Neural progenitor cell (in vitro differentiated cells): ENCODE measurements around the gene CRY1. TPM values are rescaled to one million over a fixed set of nuclear protein-coding genes. Genes with fewer than 3 reads are reported as not detected.
"Not testable (repeated sequence)": the region's sequence is repeated elsewhere in the genome, so short reads cannot be mapped to it uniquely, and the experiment has no call there.

ENCODE experiments used
- DNase-seq: peaks from one replicate; pipeline ENCODE4 v3.0.0-alpha.2; 2016; ENCODE audit warnings: low spot score
- H2AFZ ChIP-seq: fragments of 200-600 bp; sonication (generic); replicated peaks from 2 replicates; pipeline ENCODE4 v1.6.1; 2016; ENCODE audit warnings: antibody characterized with exemption
- H3F3A ChIP-seq: fragments of 200-600 bp; sonication (generic); 2 replicates; pipeline ENCODE4 v1.6.1; 2016; ENCODE audit warnings: antibody characterized with exemption, low read depth
- H3K27ac ChIP-seq: fragments of 200-600 bp; sonication (generic); 2 replicates; pipeline ENCODE4 v1.5.1; 2016; ENCODE audit warnings: mild to moderate bottlenecking
- H3K27me3 ChIP-seq: fragments of 200-600 bp; sonication (generic); 2 replicates; pipeline ENCODE4 v1.6.1; 2016; ENCODE audit warnings: mild to moderate bottlenecking, moderate library complexity
- H3K36me3 ChIP-seq: fragments of 200-600 bp; sonication (generic); 2 replicates; pipeline ENCODE4 v1.5.1; 2016
- H3K4me1 ChIP-seq: fragments of 200-600 bp; sonication (generic); 2 replicates; pipeline ENCODE4 v1.6.1; 2016; ENCODE audit warnings: mixed run types
- H3K4me2 ChIP-seq: fragments of 200-600 bp; sonication (generic); 2 replicates; pipeline ENCODE4 v1.6.1; 2016
- H3K4me3 ChIP-seq: fragments of 200-600 bp; sonication (generic); 2 replicates; pipeline ENCODE4 v1.5.1; 2016
- H3K79me2 ChIP-seq: fragments of 200-600 bp; sonication (generic); 2 replicates; pipeline ENCODE4 v1.6.1; 2016; ENCODE audit warnings: low read depth
- H3K9ac ChIP-seq: fragments of 200-600 bp; sonication (generic); 2 replicates; pipeline ENCODE4 v1.6.1; 2016
- H3K9me3 ChIP-seq: fragments of 200-600 bp; sonication (generic); 2 replicates; pipeline ENCODE4 v1.5.1; 2016; ENCODE audit warnings: low read depth
- H4K20me1 ChIP-seq: fragments of 200-600 bp; sonication (generic); 2 replicates; pipeline ENCODE4 v1.6.1; 2016; ENCODE audit warnings: low read depth
- H3K27ac Mint-ChIP-seq: 3 replicates; pipeline ENCODE4 v1.8.0; 2021; ENCODE audit warnings: mixed read lengths
- H3K27me3 Mint-ChIP-seq: 2 replicates; pipeline ENCODE4 v1.8.0; 2022; ENCODE audit warnings: low read depth, mild to moderate bottlenecking, inconsistent platforms, moderate library complexity, mixed read lengths; ENCODE audit not compliant: insufficient read depth
- H3K36me3 Mint-ChIP-seq: 3 replicates; pipeline ENCODE4 v1.8.0; 2021; ENCODE audit warnings: mixed read lengths
- H3K4me1 Mint-ChIP-seq: 3 replicates; pipeline ENCODE4 v1.8.0; 2021; ENCODE audit warnings: mixed read lengths
- H3K4me3 Mint-ChIP-seq: 3 replicates; pipeline ENCODE4 v1.8.0; 2021; ENCODE audit warnings: mild to moderate bottlenecking, moderate library complexity, mixed read lengths
- H3K9me3 Mint-ChIP-seq: 3 replicates; pipeline ENCODE4 v1.8.0; 2020; ENCODE audit warnings: mixed read lengths
- EZH2 ChIP-seq: fragments of 200-600 bp; sonication (generic); IDR thresholded peaks from 2 replicates; pipeline ENCODE4 v1.6.1; 2017; ENCODE audit warnings: antibody characterized with exemption, mild to moderate bottlenecking, moderate library complexity
- EZH2phosphoT487 ChIP-seq: fragments of 200-600 bp; sonication (generic); IDR thresholded peaks from 2 replicates; pipeline ENCODE4 v1.6.1; 2017; ENCODE audit warnings: antibody characterized with exemption
- total RNA-seq: library from RNA; depleted of rRNA; stranded (reverse); fragments of >200 nt; gene quantifications from 2 replicates; pipeline ENCODE4 v1.2.3, GENCODE V29; 2015; ENCODE audit warnings: low replicate concordance
- TF ChIP-seq, protein P1 (sequence below): fragments of 200-600 bp; sonication (generic); IDR thresholded peaks from 2 replicates; pipeline ENCODE4 v1.5.1; 2017; ENCODE audit warnings: antibody characterized with exemption, mild to moderate bottlenecking

Gene CRY1
- total RNA-seq, 1 donor from 2014 or later: 51.3 TPM

DNA sequence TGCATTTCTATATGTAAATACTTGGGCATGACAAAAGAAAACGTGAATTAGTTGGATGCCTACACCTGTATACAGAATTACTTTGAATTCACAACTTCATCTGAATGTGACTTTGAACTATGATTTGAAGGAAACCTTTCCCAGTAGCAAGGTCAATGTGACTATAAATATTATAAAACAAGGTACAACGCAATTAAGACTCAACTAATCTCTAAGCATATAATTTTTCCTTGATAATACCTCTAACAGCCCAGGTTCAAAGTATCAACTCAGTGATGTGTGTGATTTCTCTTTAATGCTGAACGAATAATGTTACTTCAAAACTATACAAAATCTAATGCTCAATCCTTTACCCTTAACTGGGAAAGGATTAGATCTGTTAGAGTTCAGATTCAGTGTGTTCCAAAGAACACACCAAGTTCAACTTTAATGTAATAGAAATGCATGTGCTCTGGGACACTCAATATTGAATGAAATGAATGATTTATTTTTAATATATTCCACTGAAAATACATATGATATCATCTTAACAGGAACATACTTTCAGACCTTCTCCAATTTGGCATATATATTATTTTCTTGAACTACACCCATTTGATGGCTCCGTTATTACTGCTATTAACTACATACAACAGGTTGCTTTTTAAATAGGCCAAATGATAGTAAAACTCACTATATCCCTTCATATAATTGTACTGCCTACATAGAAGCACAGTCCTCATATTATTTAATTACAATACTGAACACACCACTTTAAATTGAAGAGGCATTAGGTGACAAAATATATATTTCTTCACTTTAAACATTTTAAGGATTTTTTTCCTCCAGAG, 66.3 kb downstream of the CRY1 start:
- Histone ChIP-seq H3K4me2 (no peak overlapping the region), H3K4me3 (no peak overlapping the region)

GRCh38 chr12:107026356-107026755, 67.0 kb downstream of the CRY1 start:
- H3K27ac Mint-ChIP-seq: not testable (repeated sequence)

More for the DNA sequence above, 66.3 kb downstream of the CRY1 start:
- H3K4me1 Mint-ChIP-seq: peaks cover 23% of the 10 kb centered on the region
- H3K4me1 ChIP-seq: peaks cover 3% of the 10 kb centered on the region
- H3K9me3 Mint-ChIP-seq: no peaks in the 10 kb centered on the region
- H3K36me3 ChIP-seq: no peaks in the 10 kb centered on the region
- H3K9me3 ChIP-seq: no peaks in the 10 kb centered on the region
- H3K79me2 ChIP-seq: no peaks in the 10 kb centered on the region
- no peaks in the 10 kb centered on the region for H3K27me3 Mint-ChIP-seq
- no peaks in the 10 kb centered on the region for H4K20me1 ChIP-seq
- no peak overlapping the region for H3K4me3 Mint-ChIP-seq
- TF ChIP-seq, protein P1, sequence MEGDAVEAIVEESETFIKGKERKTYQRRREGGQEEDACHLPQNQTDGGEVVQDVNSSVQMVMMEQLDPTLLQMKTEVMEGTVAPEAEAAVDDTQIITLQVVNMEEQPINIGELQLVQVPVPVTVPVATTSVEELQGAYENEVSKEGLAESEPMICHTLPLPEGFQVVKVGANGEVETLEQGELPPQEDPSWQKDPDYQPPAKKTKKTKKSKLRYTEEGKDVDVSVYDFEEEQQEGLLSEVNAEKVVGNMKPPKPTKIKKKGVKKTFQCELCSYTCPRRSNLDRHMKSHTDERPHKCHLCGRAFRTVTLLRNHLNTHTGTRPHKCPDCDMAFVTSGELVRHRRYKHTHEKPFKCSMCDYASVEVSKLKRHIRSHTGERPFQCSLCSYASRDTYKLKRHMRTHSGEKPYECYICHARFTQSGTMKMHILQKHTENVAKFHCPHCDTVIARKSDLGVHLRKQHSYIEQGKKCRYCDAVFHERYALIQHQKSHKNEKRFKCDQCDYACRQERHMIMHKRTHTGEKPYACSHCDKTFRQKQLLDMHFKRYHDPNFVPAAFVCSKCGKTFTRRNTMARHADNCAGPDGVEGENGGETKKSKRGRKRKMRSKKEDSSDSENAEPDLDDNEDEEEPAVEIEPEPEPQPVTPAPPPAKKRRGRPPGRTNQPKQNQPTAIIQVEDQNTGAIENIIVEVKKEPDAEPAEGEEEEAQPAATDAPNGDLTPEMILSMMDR: no peak
- TF ChIP-seq EZH2 (no peak), EZH2phosphoT487 (no peak)
- H3K27ac ChIP-seq: no peak overlapping the region
- peak overlapping the region; percentile 39 for H3K27ac Mint-ChIP-seq
- no peak for DNase-seq
- H3K27me3 ChIP-seq: no peaks in the 10 kb centered on the region
- peaks cover 1% of the 10 kb centered on the region for H3K36me3 Mint-ChIP-seq
- H3F3A ChIP-seq: no peaks in the 10 kb centered on the region
- no peak overlapping the region for H2AFZ ChIP-seq
- no peak overlapping the region for H3K9ac ChIP-seq

DNA sequence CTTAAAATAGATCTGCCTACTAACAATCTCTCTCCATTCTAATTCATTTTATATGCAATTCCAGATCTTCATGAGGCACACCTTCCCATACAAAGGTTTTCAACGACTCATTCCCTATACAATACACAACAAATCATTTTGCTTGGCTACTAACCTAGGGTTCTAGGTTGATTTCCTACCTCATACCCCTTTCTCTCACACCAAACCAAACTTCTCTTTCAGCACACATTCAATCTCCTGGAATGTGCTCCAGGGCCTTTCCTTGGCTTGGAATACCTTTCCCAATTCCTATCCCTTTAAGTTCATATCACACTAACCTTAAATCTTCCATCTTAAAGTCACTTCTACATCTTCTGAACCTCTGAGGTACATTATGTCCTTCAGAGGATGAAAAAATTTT, 67.7 kb downstream of the CRY1 start:
- DNase-seq: no peak
- no peaks in the 10 kb centered on the region for H3K9me3 Mint-ChIP-seq

More at GRCh38 chr12:107026356-107026755, 67.0 kb downstream of the CRY1 start:
- DNase-seq, H3K36me3 Mint-ChIP-seq, H3F3A ChIP-seq, H3K79me2 ChIP-seq, H4K20me1 ChIP-seq, H3K4me3 ChIP-seq, H3K4me3 Mint-ChIP-seq, H3K9me3 ChIP-seq, H3K4me2 ChIP-seq, H3K36me3 ChIP-seq, H3K27me3 ChIP-seq, H3K4me1 ChIP-seq, H3K27me3 Mint-ChIP-seq, H2AFZ ChIP-seq, H3K27ac ChIP-seq, H3K9me3 Mint-ChIP-seq, H3K9ac ChIP-seq: not testable (repeated sequence)
- H3K4me1 Mint-ChIP-seq: peaks cover 23% of the 10 kb centered on the region

More for the DNA sequence above, 67.7 kb downstream of the CRY1 start:
- TF ChIP-seq EZH2phosphoT487 (no peak), EZH2 (no peak)
- TF ChIP-seq, protein P1: no peak
- H3K4me2 ChIP-seq: no peak overlapping the region
- no peaks in the 10 kb centered on the region for H3F3A ChIP-seq
- no peaks in the 10 kb centered on the region for H3K27me3 ChIP-seq
- H3K4me3 Mint-ChIP-seq: no peak overlapping the region
- H3K9me3 ChIP-seq: no peaks in the 10 kb centered on the region
- H4K20me1 ChIP-seq: no peaks in the 10 kb centered on the region
- peaks cover 23% of the 10 kb centered on the region for H3K4me1 Mint-ChIP-seq
- H3K4me3 ChIP-seq: no peak overlapping the region
- no peaks in the 10 kb centered on the region for H3K79me2 ChIP-seq
- H3K27me3 Mint-ChIP-seq: no peaks in the 10 kb centered on the region
- no peak overlapping the region for H2AFZ ChIP-seq
- H3K9ac ChIP-seq: no peak overlapping the region
- no peak overlapping the region for H3K27ac ChIP-seq
- H3K27ac Mint-ChIP-seq: no peak overlapping the region
- peaks cover 3% of the 10 kb centered on the region for H3K4me1 ChIP-seq
- H3K36me3 ChIP-seq: no peaks in the 10 kb centered on the region
- H3K36me3 Mint-ChIP-seq: peaks cover 1% of the 10 kb centered on the region
